Smooth muscle cell (in vitro differentiated cells): ENCODE data around the gene ZNF782. TPM values are rescaled to one million over a fixed set of nuclear protein-coding genes. Genes with fewer than 3 reads are reported as not detected.

ENCODE experiments used
- DNase-seq: peaks from one replicate; lab custom pipeline; 2025; ENCODE audit not compliant: unreplicated experiment; lab: John Stamatoyannopoulos, UW
- H2AFZ ChIP-seq: fragments of 200-600 bp; sonication (generic); 2 replicates; pipeline ENCODE4 v1.6.0; 2016; ENCODE audit warnings: antibody characterized with exemption, low read depth, mild to moderate bottlenecking
- H3F3A ChIP-seq: fragments of 200-600 bp; sonication (generic); 2 replicates; pipeline ENCODE4 v1.6.0; 2017; ENCODE audit warnings: antibody characterized with exemption, low read depth
- H3K27ac ChIP-seq: fragments of 200-600 bp; sonication (generic); 2 replicates; pipeline ENCODE4 v1.5.1; 2016; ENCODE audit warnings: low read depth, mild to moderate bottlenecking
- H3K27me3 ChIP-seq: fragments of 200-600 bp; sonication (generic); 2 replicates; pipeline ENCODE4 v1.6.1; 2016; ENCODE audit warnings: low read depth, mild to moderate bottlenecking
- H3K36me3 ChIP-seq: fragments of 200-600 bp; sonication (generic); 2 replicates; pipeline ENCODE4 v1.5.1; 2016; ENCODE audit warnings: low read depth
- H3K4me1 ChIP-seq: fragments of 200-600 bp; sonication (generic); 2 replicates; pipeline ENCODE4 v1.5.1; 2016; ENCODE audit warnings: low read depth
- H3K4me2 ChIP-seq: fragments of 200-600 bp; sonication (generic); 2 replicates; pipeline ENCODE4 v1.6.0; 2016; ENCODE audit warnings: mild to moderate bottlenecking
- H3K4me3 ChIP-seq: fragments of 200-600 bp; sonication (generic); 2 replicates; pipeline ENCODE4 v1.5.1; 2016; ENCODE audit warnings: mild to moderate bottlenecking
- H3K79me2 ChIP-seq: fragments of 200-600 bp; sonication (generic); 2 replicates; pipeline ENCODE4 v1.6.0; 2016; ENCODE audit warnings: low read depth, mild to moderate bottlenecking
- H3K9ac ChIP-seq: fragments of 200-600 bp; sonication (generic); 2 replicates; pipeline ENCODE4 v1.6.0; 2016; ENCODE audit warnings: low read depth
- H3K9me3 ChIP-seq: fragments of 200-600 bp; sonication (generic); replicated peaks from 2 replicates; pipeline ENCODE4 v1.5.1; 2016; ENCODE audit warnings: low read depth
- H4K20me1 ChIP-seq: fragments of 200-600 bp; sonication (generic); 2 replicates; pipeline ENCODE4 v1.6.0; 2016; ENCODE audit warnings: low read depth
- CTCF ChIP-seq: fragments of 200-600 bp; sonication (generic); IDR thresholded peaks from 2 replicates; pipeline ENCODE4 v1.5.1; 2017; ENCODE audit warnings: borderline replicate concordance, mild to moderate bottlenecking, antibody characterized with exemption; ENCODE audit not compliant: insufficient read depth, poor library complexity, severe bottlenecking
- WGBS: methylation state at CpG from one replicate; pipeline ENCODE4 v1.1.7; 2016; ENCODE audit warnings: low lambda C conversion rate; 5-methylcytosine and 5-hydroxymethylcytosine counted together
- polyA plus RNA-seq: library from polyadenylated mRNA; unstranded; fragments of >200 nt; fragmentation: Nextera tagmentation; extraction: Ambion mirVana; gene quantifications from 2 replicates; pipeline ENCODE4 v1.2.1, GENCODE V29; 2016
- total RNA-seq: library from RNA; depleted of rRNA; stranded (reverse); fragments of >200 nt; gene quantifications from 2 replicates; pipeline ENCODE4 v1.2.3, GENCODE V29; 2014

Gene ZNF782
- total and polyA plus RNA-seq, 2 experiments from 2014 or later = 0.98 to 4.3 TPM

GRCh38 chr9:96856363-96857286 lies 2.3 kb upstream of the ZNF782 start:
- H3K9me3 ChIP-seq = no peaks in the 10 kb centered on the region
- peak overlapping the region; percentile 7 for H3K4me2 ChIP-seq
- peak overlapping the region; percentile 7 for H3K9ac ChIP-seq
- H3K4me3 ChIP-seq = no peak overlapping the region
- H3K4me1 ChIP-seq = peaks cover 18% of the 10 kb centered on the region
- H3K27me3 ChIP-seq = no peaks in the 10 kb centered on the region
- WGBS = 19% methylated on average over 6 of the region's 6 CpGs
- H3F3A ChIP-seq = no peaks in the 10 kb centered on the region
- H3K79me2 ChIP-seq = no peaks in the 10 kb centered on the region
- peaks cover 8% of the 10 kb centered on the region for H4K20me1 ChIP-seq
- peak; percentile 91 for TF ChIP-seq CTCF
- H2AFZ ChIP-seq = no peak overlapping the region
- peak overlapping the region; percentile 90 for H3K27ac ChIP-seq
- H3K36me3 ChIP-seq = no peaks in the 10 kb centered on the region
- no peak for DNase-seq

- no peak for TF ChIP-seq CTCF
- no peaks in the 10 kb centered on the region for H3F3A ChIP-seq
- H3K4me2 ChIP-seq = peak overlapping the region; percentile 85
- peak overlapping the region; percentile 82 for H3K4me3 ChIP-seq
- H2AFZ ChIP-seq = peak overlapping the region; percentile 50
- no peaks in the 10 kb centered on the region for H3K79me2 ChIP-seq
- peaks cover 8% of the 10 kb centered on the region for H4K20me1 ChIP-seq
- peaks cover 18% of the 10 kb centered on the region for H3K4me1 ChIP-seq
- no peaks in the 10 kb centered on the region for H3K27me3 ChIP-seq
- no peak overlapping the region for H3K27ac ChIP-seq
- DNase-seq = no peak
- no peak overlapping the region for H3K9ac ChIP-seq
- WGBS = 20% methylated on average over 16 of the region's 16 CpGs
- no peaks in the 10 kb centered on the region for H3K9me3 ChIP-seq
- no peaks in the 10 kb centered on the region for H3K36me3 ChIP-seq
Observed at GRCh38 chr9:96854651-96855273, 448 bp upstream of the ZNF782 start.

GRCh38 chr9:96852676-96853075 lies 1.6 kb downstream of the ZNF782 start:
- peaks cover 11% of the 10 kb centered on the region for H3K4me1 ChIP-seq
- no peaks in the 10 kb centered on the region for H3F3A ChIP-seq
- WGBS = 74% methylated on average over 4 of the region's 4 CpGs
- TF ChIP-seq CTCF = no peak
- no peaks in the 10 kb centered on the region for H3K27me3 ChIP-seq
- peaks cover 5% of the 10 kb centered on the region for H3K36me3 ChIP-seq
- H3K9me3 ChIP-seq = no peaks in the 10 kb centered on the region
- DNase-seq = no peak
- H3K9ac ChIP-seq = no peak overlapping the region
- peaks cover 13% of the 10 kb centered on the region for H3K79me2 ChIP-seq
- H3K4me2 ChIP-seq = peak overlapping the region; percentile 85
- peak overlapping the region; percentile 82 for H3K4me3 ChIP-seq
- H4K20me1 ChIP-seq = peaks cover 8% of the 10 kb centered on the region
- no peak overlapping the region for H3K27ac ChIP-seq
- H2AFZ ChIP-seq = no peak overlapping the region
